ENCODE results near the gene DNAJC18.

Gene DNAJC18

DNA sequence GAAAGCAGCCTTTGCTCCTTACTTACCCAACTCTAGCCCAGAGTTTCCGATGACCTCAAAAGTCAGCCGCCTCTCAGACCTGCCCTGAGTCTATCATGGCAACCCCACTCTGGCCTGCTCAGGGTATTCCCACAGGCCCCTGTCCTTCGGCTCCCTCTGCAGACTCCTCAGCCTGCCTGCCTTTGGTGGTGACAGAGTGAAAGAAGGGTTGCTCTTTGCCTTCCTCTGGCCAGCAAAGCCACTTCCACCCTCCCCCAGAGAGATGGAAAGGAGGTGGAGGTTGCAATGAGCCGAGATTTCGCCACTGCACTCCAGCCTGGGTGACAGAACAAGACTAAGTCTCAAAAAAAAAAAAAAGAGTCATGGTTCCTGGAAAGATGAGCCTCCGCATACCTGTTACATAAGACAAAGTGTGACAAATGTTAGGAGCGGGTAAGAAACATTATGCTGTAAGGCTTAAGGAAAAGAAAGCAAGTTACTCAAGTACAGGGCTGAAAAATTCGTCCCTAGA, 29.2 kb upstream of the DNAJC18 start:
- Histone ChIP-seq H3K36me3 (no peaks in the 10 kb centered on the region), H3K4me1 (ENCODE audit: control insufficient read depth in 1 of 2, insufficient read depth in 1 of 2, low read depth in 1 of 2, low read length in 1 of 2) (peaks cover 50 to 53% of the 10 kb centered on the region in 2 experiments), H3K27me3 (no peaks in the 10 kb centered on the region), H3K4me3 (ENCODE audit: low read depth in 1 of 2, low read length in 1 of 2) (no peak overlapping the region), H3K27ac (peak overlapping the region; percentile 63), H3K9me3 (no peaks in the 10 kb centered on the region)
- TF ChIP-seq, protein P1, sequence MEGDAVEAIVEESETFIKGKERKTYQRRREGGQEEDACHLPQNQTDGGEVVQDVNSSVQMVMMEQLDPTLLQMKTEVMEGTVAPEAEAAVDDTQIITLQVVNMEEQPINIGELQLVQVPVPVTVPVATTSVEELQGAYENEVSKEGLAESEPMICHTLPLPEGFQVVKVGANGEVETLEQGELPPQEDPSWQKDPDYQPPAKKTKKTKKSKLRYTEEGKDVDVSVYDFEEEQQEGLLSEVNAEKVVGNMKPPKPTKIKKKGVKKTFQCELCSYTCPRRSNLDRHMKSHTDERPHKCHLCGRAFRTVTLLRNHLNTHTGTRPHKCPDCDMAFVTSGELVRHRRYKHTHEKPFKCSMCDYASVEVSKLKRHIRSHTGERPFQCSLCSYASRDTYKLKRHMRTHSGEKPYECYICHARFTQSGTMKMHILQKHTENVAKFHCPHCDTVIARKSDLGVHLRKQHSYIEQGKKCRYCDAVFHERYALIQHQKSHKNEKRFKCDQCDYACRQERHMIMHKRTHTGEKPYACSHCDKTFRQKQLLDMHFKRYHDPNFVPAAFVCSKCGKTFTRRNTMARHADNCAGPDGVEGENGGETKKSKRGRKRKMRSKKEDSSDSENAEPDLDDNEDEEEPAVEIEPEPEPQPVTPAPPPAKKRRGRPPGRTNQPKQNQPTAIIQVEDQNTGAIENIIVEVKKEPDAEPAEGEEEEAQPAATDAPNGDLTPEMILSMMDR (IDR thresholded peaks at IDR 0.05) = no peak

DNA sequence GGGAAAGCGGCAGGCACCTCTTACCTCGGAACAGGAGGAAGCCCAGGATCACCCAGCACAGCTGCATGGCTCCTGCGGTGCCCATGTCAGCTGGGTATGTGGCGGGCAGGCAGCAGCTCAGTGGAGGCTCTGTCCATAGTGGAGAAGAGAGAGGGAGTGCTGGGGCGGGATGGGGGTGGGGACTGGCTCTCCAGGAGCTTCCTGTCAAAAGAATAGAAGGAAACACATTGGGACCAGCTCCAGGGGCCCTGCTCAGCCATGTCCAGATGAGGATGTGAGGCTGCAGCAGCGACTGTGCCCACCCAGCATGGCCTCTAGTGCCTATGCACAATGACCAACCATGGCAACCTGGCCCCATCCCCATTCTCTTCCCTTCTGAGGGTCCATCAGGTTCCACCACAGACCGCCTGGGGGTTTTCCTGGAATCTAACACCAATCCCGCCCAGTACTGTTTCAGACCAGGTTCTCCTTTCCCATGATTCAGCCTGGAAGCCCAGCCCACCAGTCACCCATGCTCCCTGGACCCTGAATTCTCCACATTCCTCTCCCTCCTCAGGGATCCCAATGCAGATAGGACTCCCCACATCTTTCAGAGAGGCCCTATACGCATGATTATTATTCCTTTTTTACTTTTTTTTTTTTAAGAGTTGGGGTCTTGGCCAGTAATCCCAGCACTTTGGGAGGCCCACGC, 23.4 kb upstream of the DNAJC18 start, which contains the start of gene ECSCR:
Gene ECSCR (minus strand): TSS at position 158 of the 691 bp plus-strand sequence. CDS start 73 bp downstream, at position 85.
- Histone ChIP-seq H3K27ac (no peak within 1 kb of the TSS), H3K4me1 (ENCODE audit: control insufficient read depth in 1 of 2, insufficient read depth in 1 of 2, low read depth in 1 of 2, low read length in 1 of 2) (peaks cover 0 to 2% of the 10 kb centered on the region in 2 experiments), H3K27me3 (no peaks in the 10 kb centered on the region), H3K4me3 (ENCODE audit: low read depth in 1 of 2, low read length in 1 of 2) (no peak within 1 kb of the TSS), H3K36me3 (no peaks in the 10 kb centered on the region), H3K9me3 (no peaks in the 10 kb centered on the region)
- TF ChIP-seq, protein P1 (IDR thresholded peaks at IDR 0.05) = no peak

DNA sequence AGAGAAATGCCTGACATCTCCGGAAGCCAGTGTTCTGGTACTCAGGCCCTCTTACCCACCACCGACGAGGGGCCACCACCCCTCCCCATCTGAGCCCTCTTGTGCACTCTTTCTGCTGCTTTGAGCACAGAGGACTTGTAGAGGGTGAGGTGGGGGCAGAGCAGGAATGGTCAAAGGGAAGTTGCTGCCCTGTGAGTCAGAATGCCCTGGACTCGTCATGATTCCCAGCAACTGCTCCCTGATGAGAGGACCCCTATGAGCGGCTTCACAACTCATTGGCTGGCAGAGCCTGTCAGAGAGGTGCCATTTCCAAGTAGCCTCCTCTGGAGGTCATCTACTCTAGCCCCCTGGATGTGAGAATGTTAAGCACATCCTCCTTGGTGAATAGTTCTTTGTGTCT, 22.4 kb upstream of the DNAJC18 start:
- H3K27me3 ChIP-seq = no peaks in the 10 kb centered on the region
- no peaks in the 10 kb centered on the region for H3K9me3 ChIP-seq
- H3K36me3 ChIP-seq = no peaks in the 10 kb centered on the region
- no peaks in the 10 kb centered on the region for H3K4me1 ChIP-seq (ENCODE audit: control insufficient read depth in 1 of 2, insufficient read depth in 1 of 2, low read depth in 1 of 2, low read length in 1 of 2)
- TF ChIP-seq, protein P1 (IDR thresholded peaks at IDR 0.05) = no peak
- H3K27ac ChIP-seq = no peak overlapping the region
- H3K4me3 ChIP-seq (ENCODE audit: low read depth in 1 of 2, low read length in 1 of 2) = no peak overlapping the region

GRCh38 chr5:139461176-139461575, 21.9 kb upstream of the DNAJC18 start:
- TF ChIP-seq, protein P1 (IDR thresholded peaks at IDR 0.05) = no peak
- H3K36me3 ChIP-seq = no peaks in the 10 kb centered on the region
- no peak overlapping the region for H3K27ac ChIP-seq
- no peak overlapping the region for H3K4me3 ChIP-seq (ENCODE audit: low read depth in 1 of 2, low read length in 1 of 2)
- H3K27me3 ChIP-seq = no peaks in the 10 kb centered on the region
- no peaks in the 10 kb centered on the region for H3K9me3 ChIP-seq
- H3K4me1 ChIP-seq (ENCODE audit: control insufficient read depth in 1 of 2, insufficient read depth in 1 of 2, low read depth in 1 of 2, low read length in 1 of 2) = no peaks in the 10 kb centered on the region

DNA sequence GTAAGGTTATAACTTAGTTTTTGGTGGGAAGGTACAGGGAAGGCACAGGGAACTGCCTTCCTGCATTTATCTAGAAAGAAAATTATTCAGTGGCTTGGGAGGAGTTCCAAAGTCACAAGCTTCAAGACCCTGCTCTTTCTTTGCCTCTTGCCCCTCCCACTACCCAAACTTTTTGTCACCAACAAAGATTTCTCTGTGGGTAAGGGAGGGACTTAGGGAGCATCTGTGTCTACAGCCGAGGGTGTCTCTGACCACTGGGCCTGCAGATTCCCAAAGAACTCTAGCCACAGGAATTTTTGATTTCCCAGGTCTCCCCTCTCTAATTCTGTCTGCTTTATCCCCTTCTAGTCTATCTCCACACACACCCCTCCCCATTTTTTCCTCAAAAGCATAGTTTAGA, 21.1 kb upstream of the DNAJC18 start:
- H3K4me1 ChIP-seq (ENCODE audit: control insufficient read depth in 1 of 2, insufficient read depth in 1 of 2, low read depth in 1 of 2, low read length in 1 of 2) = no peaks in the 10 kb centered on the region
- no peaks in the 10 kb centered on the region for H3K27me3 ChIP-seq
- no peak overlapping the region for H3K4me3 ChIP-seq (ENCODE audit: low read depth in 1 of 2, low read length in 1 of 2)
- no peaks in the 10 kb centered on the region for H3K9me3 ChIP-seq
- H3K36me3 ChIP-seq = no peaks in the 10 kb centered on the region
- TF ChIP-seq, protein P1 (IDR thresholded peaks at IDR 0.05) = no peak
- no peak overlapping the region for H3K27ac ChIP-seq
